Sigmoid colon (tissue), 7 donors: ENCODE measurements around the gene OBP2A. TPM values are rescaled to one million over a fixed set of nuclear protein-coding genes. Genes with fewer than 3 reads are reported as not detected.
A peak's percentile ranks its signal among the peaks of the same experiment; 100 is the strongest.
"Not testable (repeated sequence)": the region's sequence is repeated elsewhere in the genome, so short reads cannot be mapped to it uniquely, and the experiment has no call there.

Experiments used
- DNase-seq: peaks from one replicate; pipeline ENCODE4 v3.0.0-alpha.2; 2019
- H3K27ac ChIP-seq, 4 donors: fragments of 200-600 bp; sonication (generic); one replicate each; pipeline ENCODE4 v1.5.1; 2016 to 2019; ENCODE audit warnings: mild to moderate bottlenecking in 1 of 4
- H3K27me3 ChIP-seq, 3 donors: fragments of 200-600 bp; sonication (generic); one replicate each; pipeline ENCODE4 v1.5.1; 2019; ENCODE audit warnings: mild to moderate bottlenecking in 1 of 3
- H3K36me3 ChIP-seq, 4 donors: fragments of 200-600 bp; sonication (generic); one replicate each; pipeline ENCODE4 v1.5.1; 2016 to 2019
- H3K4me1 ChIP-seq, 4 donors: fragments of 200-600 bp; sonication (generic); one replicate each; pipeline ENCODE4 v1.5.1; 2017 to 2019
- H3K4me3 ChIP-seq, 4 donors: fragments of 200-600 bp; sonication (generic); one replicate each; pipeline ENCODE4 v1.5.1; 2017 to 2019; ENCODE audit warnings: mild to moderate bottlenecking in 2 of 4, moderate library complexity in 1 of 4
- H3K9me3 ChIP-seq, 4 donors: fragments of 200-600 bp in 3 of 4; sonication (generic) in 3 of 4; one replicate each; pipeline versions ENCODE4 v1.5.1 to v1.6.1; 2013 to 2019
- EP300 ChIP-seq, 4 donors: sonication (generic); formaldehyde crosslinking; IDR thresholded peaks; one replicate each; pipeline ENCODE4 v1.6.1; 2017; ENCODE audit warnings: antibody characterized with exemption in 4 of 4
- POLR2A ChIP-seq, 2 donors: fragments of 450-650 bp; IDR thresholded peaks; one replicate each; pipeline ENCODE4 v1.6.1; 2016; ENCODE audit warnings: antibody characterized with exemption in 2 of 2, mild to moderate bottlenecking in 2 of 2, moderate library complexity in 2 of 2
- POLR2AphosphoS5 ChIP-seq, 4 donors: sonication (generic); formaldehyde crosslinking; IDR thresholded peaks; one replicate each; pipeline ENCODE4 v1.6.1; 2017; ENCODE audit warnings: antibody characterized with exemption in 4 of 4
- WGBS, 2 donors: extraction: QIAGEN DNeasy Blood & Tissue Kit; methylation state at CpG; one replicate each; pipeline ENCODE4 v1.1.7; 2013; 5-methylcytosine and 5-hydroxymethylcytosine counted together
- intact Hi-C: fragments of 100-400 bp; cut with DNase I; formaldehyde crosslinking; loops from one replicate; pipeline ENCODE4 v1.15.1; 2023
- polyA plus RNA-seq, 3 donors: library from polyadenylated mRNA; stranded (reverse); fragments of 200-250 nt; gene quantifications; one replicate each; pipeline ENCODE4 v1.2.3, GENCODE V29; 2013
- total RNA-seq, 4 donors: library from RNA; depleted of rRNA; stranded (reverse); fragments of >200 nt; gene quantifications; one replicate each; pipeline ENCODE4 v1.1.0, GENCODE V29; 2016
- TF ChIP-seq, protein P1 (sequence below), 4 experiments: fragments of 450-650 bp in 3 of 4; fragments of 200-600 bp in 1 of 4; IDR thresholded peaks; one replicate each; pipeline ENCODE4 v1.5.1; 2016 to 2019; ENCODE audit warnings: antibody characterized with exemption in 4 of 4, mild to moderate bottlenecking in 3 of 4, moderate library complexity in 2 of 4
- donor health status: healthy with polysubstance abuse.
- donor health status: Bipolar disorder and iron deficiency.
- donor health status: healthy.

The OBP2A gene
- total and polyA plus RNA-seq, 7 donors: not detected

DNA sequence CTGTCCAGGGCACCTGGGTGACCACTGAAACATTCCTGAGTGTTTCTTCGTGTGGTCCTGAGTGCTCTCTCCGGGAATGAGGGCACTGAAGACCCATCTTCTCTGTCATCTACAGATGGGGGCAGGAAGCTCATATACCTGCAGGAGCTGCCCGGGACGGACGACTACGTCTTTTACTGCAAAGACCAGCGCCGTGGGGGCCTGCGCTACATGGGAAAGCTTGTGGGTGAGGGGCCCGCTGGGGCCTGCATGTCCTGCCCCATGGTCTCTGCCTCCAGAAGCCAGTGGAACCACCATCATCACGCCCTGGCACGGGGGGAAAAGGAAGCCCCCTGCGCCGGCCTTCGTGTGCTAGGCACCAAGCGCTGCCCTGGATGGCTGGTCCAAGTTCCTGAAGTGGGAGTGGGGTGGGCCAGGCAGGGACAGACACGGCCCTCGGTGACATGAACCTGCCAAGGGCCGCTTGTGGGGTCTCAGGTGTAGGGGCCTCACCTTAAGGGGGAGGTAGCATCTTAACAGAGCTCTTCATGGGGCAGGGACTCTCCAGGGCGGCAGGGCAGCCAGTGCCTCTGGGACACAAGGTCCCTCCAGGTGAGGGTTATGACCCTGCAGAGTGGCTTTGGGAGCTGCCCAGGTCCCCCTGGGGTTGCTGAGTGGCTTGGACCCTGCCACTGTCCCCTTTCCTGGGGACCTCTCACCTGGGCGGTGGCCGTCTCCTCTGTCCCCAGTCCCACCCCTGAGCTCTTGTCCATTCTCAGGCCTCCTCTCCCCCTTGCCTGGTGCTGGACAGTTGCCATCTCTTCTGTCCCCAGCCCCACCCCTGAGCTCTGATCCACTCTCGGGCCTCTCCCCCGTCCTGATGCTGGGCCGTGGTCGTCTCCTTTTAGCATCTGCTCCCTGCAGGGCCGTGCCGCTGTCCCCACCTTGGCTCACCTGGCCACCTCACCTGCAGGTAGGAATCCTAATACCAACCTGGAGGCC lies 2.1 kb downstream of the OBP2A start:
- Histone ChIP-seq H3K4me3 (no peak overlapping the region), H3K9me3 (peaks cover 0 to 1% (median 0%) of the 10 kb centered on the region in 4 donors), H3K27me3 (no peaks in the 10 kb centered on the region), H3K36me3 (no peaks in the 10 kb centered on the region), H3K4me1 (no peaks in the 10 kb centered on the region), H3K27ac (no peak overlapping the region)
- peak; percentile 54 for DNase-seq
- intact Hi-C loops: no loop called here
- no peak for TF ChIP-seq POLR2AphosphoS5 (IDR thresholded peaks at IDR 0.05)
- no peak for TF ChIP-seq EP300 (IDR thresholded peaks at IDR 0.05)
- TF ChIP-seq, protein P1, sequence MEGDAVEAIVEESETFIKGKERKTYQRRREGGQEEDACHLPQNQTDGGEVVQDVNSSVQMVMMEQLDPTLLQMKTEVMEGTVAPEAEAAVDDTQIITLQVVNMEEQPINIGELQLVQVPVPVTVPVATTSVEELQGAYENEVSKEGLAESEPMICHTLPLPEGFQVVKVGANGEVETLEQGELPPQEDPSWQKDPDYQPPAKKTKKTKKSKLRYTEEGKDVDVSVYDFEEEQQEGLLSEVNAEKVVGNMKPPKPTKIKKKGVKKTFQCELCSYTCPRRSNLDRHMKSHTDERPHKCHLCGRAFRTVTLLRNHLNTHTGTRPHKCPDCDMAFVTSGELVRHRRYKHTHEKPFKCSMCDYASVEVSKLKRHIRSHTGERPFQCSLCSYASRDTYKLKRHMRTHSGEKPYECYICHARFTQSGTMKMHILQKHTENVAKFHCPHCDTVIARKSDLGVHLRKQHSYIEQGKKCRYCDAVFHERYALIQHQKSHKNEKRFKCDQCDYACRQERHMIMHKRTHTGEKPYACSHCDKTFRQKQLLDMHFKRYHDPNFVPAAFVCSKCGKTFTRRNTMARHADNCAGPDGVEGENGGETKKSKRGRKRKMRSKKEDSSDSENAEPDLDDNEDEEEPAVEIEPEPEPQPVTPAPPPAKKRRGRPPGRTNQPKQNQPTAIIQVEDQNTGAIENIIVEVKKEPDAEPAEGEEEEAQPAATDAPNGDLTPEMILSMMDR (IDR thresholded peaks at IDR 0.05): no peak
- no peak for TF ChIP-seq POLR2A (IDR thresholded peaks at IDR 0.05)
- WGBS, 2 donors: 69 to 78% methylated on average over 28 of the region's 28 CpGs

DNA sequence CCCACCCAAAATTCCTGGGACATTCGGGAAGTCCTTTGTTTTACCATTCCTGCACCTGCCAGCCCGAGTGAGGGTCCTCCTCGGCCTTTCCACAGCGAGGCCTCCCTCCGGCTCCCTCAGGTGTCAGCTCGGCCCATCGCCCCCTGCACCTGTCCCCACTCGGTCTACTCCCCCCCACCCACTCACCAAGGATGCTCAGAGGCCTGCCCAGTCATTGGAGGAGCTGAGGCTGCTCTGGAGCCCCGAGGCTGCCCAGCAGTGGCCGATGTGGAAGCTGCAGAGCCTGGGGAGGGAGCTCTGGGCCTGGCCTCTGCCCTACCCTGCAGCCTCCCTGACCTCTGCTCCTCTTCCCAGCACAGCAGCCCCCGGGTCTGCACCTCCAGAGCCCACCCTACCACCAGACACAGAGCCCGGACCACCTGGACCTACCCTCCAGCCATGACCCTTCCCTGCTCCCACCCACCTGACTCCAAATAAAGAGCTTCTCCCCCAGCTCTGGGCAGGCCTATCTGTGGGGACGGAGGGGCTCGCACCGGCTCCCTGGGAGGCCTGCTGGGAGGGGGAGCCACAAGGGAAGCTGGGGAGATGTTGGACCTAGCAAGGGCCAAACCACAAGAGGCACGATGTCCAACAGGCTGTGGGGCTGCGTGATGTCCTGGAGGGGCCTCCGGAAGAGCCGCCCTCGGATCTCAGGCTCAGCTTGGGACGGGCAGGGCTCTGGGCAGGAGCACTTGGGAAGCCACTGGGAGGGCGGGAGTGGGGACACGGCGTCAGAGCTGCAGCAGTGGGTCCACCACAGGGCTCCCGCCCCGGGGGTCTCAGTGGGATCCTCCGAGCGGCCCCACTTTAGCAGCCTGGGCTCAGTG lies 3.8 kb downstream of the OBP2A start:
- H3K9me3 ChIP-seq, H3K4me1 ChIP-seq, intact Hi-C loops, H3K36me3 ChIP-seq, H3K4me3 ChIP-seq, H3K27me3 ChIP-seq, DNase-seq, H3K27ac ChIP-seq: not testable (repeated sequence)
- WGBS, 2 donors: 75 to 81% methylated on average over 27 to 28 of the region's 28 CpGs

DNA sequence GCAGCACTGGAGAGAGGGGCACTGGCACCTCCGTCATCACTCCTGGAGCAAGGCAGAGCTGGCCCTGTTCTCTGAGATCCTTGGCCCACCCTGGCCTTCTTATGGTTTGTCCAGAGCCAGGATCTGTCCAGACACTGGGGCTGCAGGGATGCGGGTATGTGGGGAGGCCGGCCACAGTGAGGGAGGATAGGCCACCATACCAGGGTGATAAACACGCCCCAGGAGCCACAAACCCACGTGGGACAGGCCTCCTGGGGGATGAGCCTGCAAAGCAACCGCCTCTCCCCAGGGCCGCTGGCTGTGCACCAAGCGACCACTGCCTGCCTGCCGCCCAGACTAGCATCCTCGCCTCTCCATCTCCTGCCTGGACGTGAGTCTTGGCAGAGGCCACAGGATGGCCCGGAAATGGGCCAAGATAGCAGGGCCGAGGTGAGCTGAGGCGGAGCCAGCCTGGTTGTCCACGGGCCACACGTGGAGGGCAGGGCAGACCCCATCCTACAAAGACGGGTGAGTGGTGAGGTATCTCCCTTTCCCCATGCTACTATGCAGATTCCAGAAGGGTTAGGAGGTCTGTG lies 4.5 kb downstream of the OBP2A start:
- no peaks in the 10 kb centered on the region for H3K36me3 ChIP-seq
- TF ChIP-seq, protein P1 (IDR thresholded peaks at IDR 0.05): no peak
- TF ChIP-seq EP300 (IDR thresholded peaks at IDR 0.05): no peak
- no peak for TF ChIP-seq POLR2A (IDR thresholded peaks at IDR 0.05)
- TF ChIP-seq POLR2AphosphoS5 (IDR thresholded peaks at IDR 0.05): no peak
- no peak overlapping the region for H3K4me3 ChIP-seq
- intact Hi-C loops: no loop called here
- no peak for DNase-seq
- no peaks in the 10 kb centered on the region for H3K4me1 ChIP-seq
- H3K27ac ChIP-seq: no peak overlapping the region
- no peaks in the 10 kb centered on the region for H3K9me3 ChIP-seq
- WGBS, 2 donors: 69 to 82% methylated on average over 17 of the region's 17 CpGs
- no peaks in the 10 kb centered on the region for H3K27me3 ChIP-seq

DNA sequence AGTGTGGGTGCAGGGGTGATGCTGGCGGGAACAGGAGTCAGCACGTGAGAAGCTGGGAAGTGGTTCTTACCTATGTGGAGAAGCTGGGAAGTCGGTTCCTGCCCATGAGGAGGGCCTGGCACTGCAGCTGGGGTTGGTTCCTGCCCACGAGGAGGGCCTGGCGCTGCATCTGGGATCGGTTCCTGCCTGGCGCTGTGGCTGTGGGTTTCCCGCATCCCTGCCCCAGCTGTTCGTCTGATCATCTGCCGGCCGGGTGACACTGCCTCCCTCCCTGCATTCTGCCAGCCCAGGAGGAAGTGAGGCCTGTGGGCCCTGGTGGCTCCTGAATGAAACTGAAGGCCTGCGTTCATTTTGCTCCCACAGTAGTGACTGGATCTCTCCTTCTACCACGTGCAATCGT lies 5.1 kb downstream of the OBP2A start:
- Histone ChIP-seq H3K4me3 (no peak overlapping the region), H3K27ac (no peak overlapping the region), H3K9me3 (no peaks in the 10 kb centered on the region), H3K4me1 (no peaks in the 10 kb centered on the region), H3K27me3 (no peaks in the 10 kb centered on the region), H3K36me3 (no peaks in the 10 kb centered on the region)
- no peak for DNase-seq
- TF ChIP-seq EP300 (IDR thresholded peaks at IDR 0.05): no peak
- no peak for TF ChIP-seq POLR2A (IDR thresholded peaks at IDR 0.05)
- TF ChIP-seq POLR2AphosphoS5 (IDR thresholded peaks at IDR 0.05): no peak
- TF ChIP-seq, protein P1 (IDR thresholded peaks at IDR 0.05): no peak
- 57 to 60% methylated on average over 14 of the region's 14 CpGs for WGBS, 2 donors
- intact Hi-C loops: no loop called here

DNA sequence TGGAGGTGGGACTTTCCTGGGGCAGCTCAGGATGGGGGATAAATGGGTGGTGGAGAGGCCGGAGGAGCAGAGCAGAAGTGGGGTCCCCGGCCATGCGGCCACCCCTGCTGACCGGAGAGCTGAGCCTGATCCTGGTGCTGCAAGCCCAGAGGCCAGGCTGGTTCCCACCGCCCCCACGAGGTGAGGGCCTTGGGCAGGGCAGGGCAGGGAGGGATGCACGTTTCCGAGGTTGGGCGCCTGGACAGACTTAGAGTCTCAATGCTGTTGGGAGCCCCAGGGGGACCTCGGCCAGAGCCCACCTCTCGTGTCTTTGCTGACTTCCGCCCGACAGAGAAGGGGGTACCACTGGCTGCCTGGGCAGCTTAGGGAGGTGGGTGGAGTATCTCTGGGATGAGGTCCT lies 5.5 kb downstream of the OBP2A start:
- DNase-seq: no peak
- WGBS, 2 donors: 81 to 89% methylated on average over 13 of the region's 13 CpGs

More for the DNA sequence above, 5.5 kb downstream of the OBP2A start:
- Histone ChIP-seq H3K4me3 (no peak overlapping the region), H3K27me3 (no peaks in the 10 kb centered on the region), H3K27ac (no peak overlapping the region), H3K36me3 (no peaks in the 10 kb centered on the region), H3K4me1 (no peaks in the 10 kb centered on the region), H3K9me3 (no peaks in the 10 kb centered on the region)
- intact Hi-C loops: no loop called here
- TF ChIP-seq, protein P1 (IDR thresholded peaks at IDR 0.05): no peak
- TF ChIP-seq POLR2A (IDR thresholded peaks at IDR 0.05) (no peak), POLR2AphosphoS5 (IDR thresholded peaks at IDR 0.05) (no peak), EP300 (IDR thresholded peaks at IDR 0.05) (no peak)
